H1 (cell line): ENCODE measurements around the gene OPCML.

Experiments
- ATF3 ChIP-seq: IDR thresholded peaks from 2 replicates; pipeline ENCODE4 v1.6.1; 2011; ENCODE audit warnings: low read depth, mild to moderate bottlenecking, low read length; ENCODE audit not compliant: insufficient read depth
- CBX5 ChIP-seq: fragments of 300-800, 300-1000 bp; sonication (generic); IDR thresholded peaks from 2 replicates; pipeline ENCODE4 v1.7.1; 2016; ENCODE audit warnings: antibody characterized with exemption, low read length, low read depth
- CREB1 ChIP-seq: IDR thresholded peaks from 2 replicates; pipeline ENCODE4 v1.6.1; 2012; ENCODE audit warnings: inconsistent platforms
- CTCF ChIP-seq, 3 experiments: IDR thresholded peaks; 1 replicate in 2 of 3; 2 replicates in 1 of 3; pipeline versions ENCODE4 v1.5.1 to v1.6.1; 2011; ENCODE audit warnings: low read length in 3 of 3, mild to moderate bottlenecking in 3 of 3, inconsistent platforms in 2 of 3, low read depth in 1 of 3, moderate library complexity in 1 of 3; ENCODE audit not compliant: insufficient read depth in 1 of 3; ENCODE audit errors: control extremely low read depth in 1 of 3
- EGR1 ChIP-seq: IDR thresholded peaks from 2 replicates; pipeline ENCODE4 v1.6.1; 2011; ENCODE audit warnings: low read depth, low read length, borderline replicate concordance
- EZH2 ChIP-seq: fragments of 200-600 bp; sonication (generic); IDR thresholded peaks from 2 replicates; pipeline ENCODE4 v1.7.1; 2012; ENCODE audit warnings: low read depth, mild to moderate bottlenecking, moderate library complexity, low read length, inconsistent platforms; ENCODE audit not compliant: severe bottlenecking
- HDAC2 ChIP-seq, 2 experiments: fragments of 300-600 bp in 1 of 2; sonication (generic) in 1 of 2; IDR thresholded peaks; 2 replicates each; pipeline ENCODE4 v1.6.1; 2011 to 2012; ENCODE audit warnings: low read depth in 2 of 2, low read length in 2 of 2, mild to moderate bottlenecking in 2 of 2, moderate library complexity in 2 of 2, borderline replicate concordance in 1 of 2, inconsistent platforms in 1 of 2
- POLR2A ChIP-seq, 2 experiments: IDR thresholded peaks; 1 replicate in 1 of 2; 2 replicates in 1 of 2; pipeline ENCODE4 v1.6.1; 2011; ENCODE audit warnings: low read depth in 2 of 2, low read length in 2 of 2, mild to moderate bottlenecking in 2 of 2; ENCODE audit errors: control extremely low read depth in 1 of 2
- POU5F1 ChIP-seq: IDR thresholded peaks from 2 replicates; pipeline ENCODE4 v1.6.1; 2011; ENCODE audit warnings: low read depth, mild to moderate bottlenecking, low read length, moderate library complexity
- RAD21 ChIP-seq, 2 experiments: IDR thresholded peaks in 1 of 2; conservative IDR thresholded peaks in 1 of 2; 2 replicates each; pipeline ENCODE4 v1.6.1; 2011; ENCODE audit warnings: low read depth in 2 of 2, low read length in 2 of 2, improper control_type of control experiment in 1 of 2, inconsistent platforms in 1 of 2, mild to moderate bottlenecking in 1 of 2, moderate library complexity in 1 of 2
- SIN3A ChIP-seq, 2 experiments: IDR thresholded peaks in 1 of 2; conservative IDR thresholded peaks in 1 of 2; 2 replicates each; pipeline ENCODE4 v1.6.1; 2011 to 2012; ENCODE audit warnings: low read length in 2 of 2, improper control_type of control experiment in 1 of 2, low read depth in 1 of 2, mild to moderate bottlenecking in 1 of 2
- SP2 ChIP-seq: IDR thresholded peaks from 2 replicates; pipeline ENCODE4 v1.6.1; 2012; ENCODE audit warnings: mild to moderate bottlenecking, low read length, inconsistent platforms
- USF2 ChIP-seq: IDR thresholded peaks from 2 replicates; pipeline ENCODE4 v1.6.1; 2011; ENCODE audit warnings: low read length, improper control_type of control experiment

- TF ChIP-seq CTCF (IDR thresholded peaks at IDR 0.05; ENCODE audit: control extremely low read depth in 1 of 3, insufficient read depth in 1 of 3, low read depth in 1 of 3, low read length in 3 of 3) (no peak), SP2 (no peak), POLR2A (IDR thresholded peaks at IDR 0.05; ENCODE audit: control extremely low read depth in 1 of 2, low read depth in 2 of 2, low read length in 2 of 2) (no peak), HDAC2 (IDR thresholded peaks at IDR 0.05; ENCODE audit: borderline replicate concordance in 1 of 2, low read depth in 2 of 2, low read length in 2 of 2) (no peak), EZH2 (no peak), POU5F1 (no peak), USF2 (no peak), CREB1 (no peak), ATF3 (no peak), EGR1 (no peak), RAD21 (IDR thresholded peaks at IDR 0.05 in 1 of 2, conservative IDR thresholded peaks at IDR 0.05 in 1 of 2; ENCODE audit: low read depth in 2 of 2, low read length in 2 of 2) (no peak), CBX5 (no peak), SIN3A (conservative IDR thresholded peaks at IDR 0.05 in 1 of 2, IDR thresholded peaks at IDR 0.05 in 1 of 2; ENCODE audit: low read depth in 1 of 2, low read length in 2 of 2) (no peak)
Measured at GRCh38 chr11:132712466-132712865, 819.8 kb downstream of the OPCML start.
